SK-N-SH (cell line): ENCODE results near the gene CMC4. TPM values are rescaled to one million over a fixed set of nuclear protein-coding genes. Genes with fewer than 3 reads are reported as not detected.

Source experiments
- CTCF ChIA-PET: fragments of 300-600, 350-600 bp; formaldehyde crosslinking; extraction: SDS; loops from one replicate; lab custom pipeline; 2021; lab: Yijun Ruan, JAX
- POLR2A ChIA-PET: fragments of 350-600 bp; sonication (Branson Sonifier 250); formaldehyde crosslinking; extraction: SDS; loops from one replicate; lab custom pipeline; 2020; ENCODE audit warnings: antibody characterized with exemption, inconsistent platforms; lab: Yijun Ruan, JAX
- DNase-seq: peaks from one replicate; pipeline ENCODE4 v3.0.0; 2012
- H2AFZ ChIP-seq: fragments of 200-600 bp; sonication (generic); 2 replicates; pipeline ENCODE4 v1.8.1; 2016; ENCODE audit warnings: antibody characterized with exemption, mild to moderate bottlenecking, low read depth
- H3F3A ChIP-seq: fragments of 200-600 bp; sonication (generic); replicated peaks from 2 replicates; pipeline ENCODE3; 2016; ENCODE audit warnings: antibody characterized with exemption, mild to moderate bottlenecking; ENCODE audit not compliant: insufficient read depth
- H3K27ac ChIP-seq, 2 experiments: fragments of 200-500 bp in 1 of 2; fragments of 200-600 bp in 1 of 2; sonication (Bioruptor generic) in 1 of 2; sonication (generic), shearing (Covaris generic) in 1 of 2; 2 replicates each; pipeline versions ENCODE4 v1.5.1 to v1.6.1; 2014 to 2016; ENCODE audit warnings: low read depth in 2 of 2, inconsistent platforms in 1 of 2, low read length in 1 of 2, mild to moderate bottlenecking in 1 of 2, mixed read lengths in 1 of 2
- H3K27me3 ChIP-seq: fragments of 200-600 bp; sonication (generic), shearing (Covaris generic); 2 replicates; pipeline ENCODE4 v1.6.1; 2016; ENCODE audit warnings: mixed run types; ENCODE audit not compliant: insufficient read depth
- H3K36me3 ChIP-seq, 2 experiments: fragments of 200-500 bp in 1 of 2; fragments of 200-600 bp in 1 of 2; sonication (Bioruptor generic) in 1 of 2; sonication (generic) in 1 of 2; replicated peaks in 1 of 2; 2 replicates each; pipeline versions ENCODE3 to v1.5.1; 2014 to 2016; ENCODE audit warnings: low read length in 1 of 2, mild to moderate bottlenecking in 1 of 2; ENCODE audit not compliant: insufficient read depth in 2 of 2, control insufficient read depth in 1 of 2
- H3K4me1 ChIP-seq, 2 experiments: fragments of 200-500 bp in 1 of 2; fragments of 200-600 bp in 1 of 2; sonication (Bioruptor generic) in 1 of 2; sonication (generic), shearing (Covaris generic) in 1 of 2; 2 replicates each; pipeline versions ENCODE4 v1.5.1 to v1.6.1; 2014 to 2016; ENCODE audit warnings: low read depth in 1 of 2, low read length in 1 of 2, mixed run types in 1 of 2; ENCODE audit not compliant: insufficient read depth in 2 of 2, control insufficient read depth in 1 of 2
- H3K4me2 ChIP-seq: fragments of 200-600 bp; sonication (generic), shearing (Covaris generic); 2 replicates; pipeline ENCODE4 v1.6.1; 2017; ENCODE audit warnings: mixed run types
- H3K4me3 ChIP-seq, 2 experiments: fragments of 200-500 bp in 1 of 2; fragments of 200-600 bp in 1 of 2; sonication (Bioruptor generic) in 1 of 2; sonication (generic), shearing (Covaris generic) in 1 of 2; 2 replicates each; pipeline versions ENCODE4 v1.5.1 to v1.8.1; 2014 to 2016; ENCODE audit warnings: low read depth in 2 of 2, inconsistent platforms in 1 of 2, low read length in 1 of 2, mild to moderate bottlenecking in 1 of 2, mixed read lengths in 1 of 2, moderate library complexity in 1 of 2
- H3K79me2 ChIP-seq: fragments of 200-600 bp; sonication (generic); 2 replicates; pipeline ENCODE4 v1.8.1; 2017; ENCODE audit warnings: mild to moderate bottlenecking; ENCODE audit not compliant: insufficient read depth
- H3K9ac ChIP-seq: fragments of 200-600 bp; sonication (generic); 2 replicates; pipeline ENCODE4 v1.6.1; 2017; ENCODE audit warnings: mixed run types
- H3K9me2 ChIP-seq: fragments of 200-600 bp; sonication (generic); 2 replicates; pipeline ENCODE4 v1.6.1; 2017; ENCODE audit warnings: mixed run types
- H3K9me3 ChIP-seq: fragments of 200-600 bp; sonication (generic); 2 replicates; pipeline ENCODE4 v1.6.1; 2017; ENCODE audit warnings: mixed run types, mild to moderate bottlenecking, moderate library complexity
- H4K20me1 ChIP-seq: fragments of 200-600 bp; sonication (generic); 2 replicates; pipeline ENCODE4 v1.6.1; 2017; ENCODE audit warnings: mild to moderate bottlenecking, mixed run types; ENCODE audit not compliant: insufficient read depth
- CTCF ChIP-seq: fragments of 200-600 bp; sonication (generic); IDR thresholded peaks from 2 replicates; pipeline ENCODE4 v1.6.1; 2017; ENCODE audit warnings: antibody characterized with exemption, mild to moderate bottlenecking, moderate library complexity
- FOSL2 ChIP-seq: IDR thresholded peaks from 2 replicates; pipeline ENCODE4 v1.4.0; 2012; ENCODE audit warnings: low read depth, mild to moderate bottlenecking, moderate library complexity, borderline replicate concordance
- MAX ChIP-seq: IDR thresholded peaks from 2 replicates; pipeline ENCODE4 v1.4.0; 2012; ENCODE audit warnings: low read depth
- NFIC ChIP-seq: IDR thresholded peaks from 2 replicates; pipeline ENCODE4 v1.4.0; 2012; ENCODE audit warnings: borderline replicate concordance
- NRF1 ChIP-seq: IDR thresholded peaks from 2 replicates; pipeline ENCODE4 v1.6.1; 2012; ENCODE audit warnings: low read depth, mild to moderate bottlenecking, low read length
- REST ChIP-seq: IDR thresholded peaks from 2 replicates; pipeline ENCODE4 v1.6.1; 2012; ENCODE audit warnings: mild to moderate bottlenecking, low read depth, low read length, moderate library complexity
- RXRA ChIP-seq: IDR thresholded peaks from 2 replicates; pipeline ENCODE4 v1.4.0; 2012; ENCODE audit warnings: low read depth, mild to moderate bottlenecking, borderline replicate concordance
- USF2 ChIP-seq: fragments of 150-350 bp; IDR thresholded peaks from 2 replicates; pipeline ENCODE4 v1.6.1; 2017; ENCODE audit warnings: antibody characterized with exemption, low read length, low read depth, borderline replicate concordance
- WGBS: methylation state at CpG from one replicate; pipeline ENCODE4 v1.1.6; 2017; ENCODE audit warnings: low lambda C conversion rate; 5-methylcytosine and 5-hydroxymethylcytosine counted together
- polyA plus RNA-seq, 3 experiments: library from polyadenylated mRNA; depleted of rRNA; stranded (reverse); fragments of >200 nt; gene quantifications; 2 replicates each; pipeline ENCODE4 v1.2.3, GENCODE V29; 2012

Gene CMC4
- polyA plus RNA-seq, 1 of the 3 experiments (the other 2 are of a cell fraction): 12.0 TPM

GRCh38 chrX:155046811-155047528 lies 24.0 kb downstream of the CMC4 start (continued):
- TF ChIP-seq NRF1 (no peak), USF2 (no peak)

- no peak for DNase-seq
- POLR2A ChIA-PET: no interaction called here
- WGBS: 48% methylated on average over 6 of the region's 6 CpGs
Measured at GRCh38 chrX:155046129-155046810, 24.7 kb downstream of the CMC4 start.

More at GRCh38 chrX:155046129-155046810, 24.7 kb downstream of the CMC4 start:
- no peaks in the 10 kb centered on the region for H3F3A ChIP-seq
- no peak for TF ChIP-seq NFIC
- TF ChIP-seq MAX: no peak
- TF ChIP-seq CTCF: no peak
- no peak for TF ChIP-seq FOSL2
- TF ChIP-seq REST: no peak
- no peak for TF ChIP-seq RXRA
- TF ChIP-seq, all 33 proteins: peak for 0
- Histone ChIP-seq H3K36me3 (peaks cover 0 to 2% of the 10 kb centered on the region in 2 experiments), H3K9me2 (no peaks in the 10 kb centered on the region), H3K27ac (no peak overlapping the region), H3K9ac (no peak overlapping the region), H3K4me3 (no peak overlapping the region), H3K79me2 (peaks cover 3% of the 10 kb centered on the region; the same call in 1 of the 2 replicates), H3K27me3 (no peaks in the 10 kb centered on the region), H3K4me1 (no peaks in the 10 kb centered on the region), H2AFZ (no peak overlapping the region), H4K20me1 (peaks cover 3% of the 10 kb centered on the region; the same call in 1 of the 2 replicates), H3K9me3 (no peaks in the 10 kb centered on the region), H3K4me2 (no peak overlapping the region)
- CTCF ChIA-PET: interaction anchor here (1.0 to 2.9 kb wide), 4 partner anchors 11 to 27 kb away, joined by 3 to 16 read pairs (median 4); no protein-coding TSS in a partner anchor
